A172 (cell line): Measurements from ENCODE around the gene ZNF367. TPM values are rescaled to one million over a fixed set of nuclear protein-coding genes. Genes with fewer than 3 reads are reported as not detected.
A peak's percentile ranks its signal among the peaks of the same experiment; 100 is the strongest.
"Not testable (repeated sequence)": the region's sequence is repeated elsewhere in the genome, so short reads cannot be mapped to it uniquely, and the experiment has no call there.

Experiments used
- DNase-seq: peaks from one replicate; pipeline ENCODE4 v3.0.0-alpha.2; 2015; ENCODE audit warnings: low spot score
- total RNA-seq: library from RNA; depleted of rRNA; stranded (reverse); fragments of >200 nt; shearing (Covaris generic); gene quantifications from 2 replicates; pipeline ENCODE4 v1.2.3, GENCODE V29; 2014; rRNA removed

ZNF367 gene
- total RNA-seq, 1 experiment from 2014 or later = 37.6 TPM

GRCh38 chr9:96363175-96363967, 54.8 kb downstream of the ZNF367 start:
- DNase-seq = no peak

GRCh38 chr9:96362119-96362518, 56.1 kb downstream of the ZNF367 start:
- DNase-seq = not testable (repeated sequence)

GRCh38 chr9:96361668-96362067, 56.5 kb downstream of the ZNF367 start:
- DNase-seq = no peak

GRCh38 chr9:96360976-96361375, 57.2 kb downstream of the ZNF367 start:
- no peak for DNase-seq

GRCh38 chr9:96360523-96360922, 57.6 kb downstream of the ZNF367 start:
- DNase-seq = not testable (repeated sequence)

GRCh38 chr9:96350866-96351265, 67.3 kb downstream of the ZNF367 start:
- no peak for DNase-seq

- DNase-seq = no peak
Measured at GRCh38 chr9:96348261-96348660, 69.9 kb downstream of the ZNF367 start.

- no peak for DNase-seq
Measured at GRCh38 chr9:96345551-96345950, 72.6 kb downstream of the ZNF367 start.

- DNase-seq = peak; percentile 93
Measured at GRCh38 chr9:96344458-96345180, 73.6 kb downstream of the ZNF367 start.

GRCh38 chr9:96343515-96344360, 74.4 kb downstream of the ZNF367 start:
- DNase-seq = no peak

- no peak for DNase-seq
Measured at GRCh38 chr9:96342571-96343245, 75.5 kb downstream of the ZNF367 start.

- DNase-seq = no peak
Measured at GRCh38 chr9:96340707-96341106, 77.5 kb downstream of the ZNF367 start.

GRCh38 chr9:96338299-96338698, 79.9 kb downstream of the ZNF367 start:
- DNase-seq = no peak

Other genes with a start within 250 kb of the ZNF367 start
- gene HSD17B3, start 116.2 kb downstream of the ZNF367 start, total RNA-seq = not detected in 2 replicates
- gene SLC35D2, start 34.7 kb downstream of the ZNF367 start, total RNA-seq = 42.4 and 47.9 TPM in 2 replicates
- 41.0 and 51.5 TPM in 2 replicates for gene HABP4, start 31.8 kb upstream of the ZNF367 start, total RNA-seq
- 24.0 and 27.1 TPM in 2 replicates for gene CDC14B, start 201.5 kb upstream of the ZNF367 start, total RNA-seq
- 37.4 and 38.4 TPM in 2 replicates for gene PRXL2C, start 236.9 kb upstream of the ZNF367 start, total RNA-seq